Thyroid gland (tissue), 4 donors: ENCODE measurements around the gene FOXN3. TPM values are rescaled to one million over a fixed set of nuclear protein-coding genes. Genes with fewer than 3 reads are reported as not detected.

Source experiments
- DNase-seq, 2 donors: peaks; one replicate each; pipeline ENCODE4 v3.0.0-alpha.2; 2019
- H3K27ac ChIP-seq, 3 donors: fragments of 200-600 bp; sonication (generic); 1 replicate in 2 of 3; 2 replicates in 1 of 3; pipeline ENCODE4 v1.5.1; 2016 to 2019; ENCODE audit warnings: mild to moderate bottlenecking in 1 of 3, moderate library complexity in 1 of 3
- H3K27me3 ChIP-seq: fragments of 200-600 bp; sonication (generic); one replicate; pipeline ENCODE4 v1.5.1; 2019
- H3K36me3 ChIP-seq, 2 donors: fragments of 200-600 bp; sonication (generic); one replicate each; pipeline ENCODE4 v1.5.1; 2016 to 2019
- H3K4me1 ChIP-seq, 2 donors: fragments of 200-600 bp; sonication (generic); one replicate each; pipeline ENCODE4 v1.5.1; 2017 to 2019
- H3K4me3 ChIP-seq, 3 donors: fragments of 200-600 bp; sonication (generic); replicated peaks in 1 of 3; 1 replicate in 2 of 3; 2 replicates in 1 of 3; pipeline ENCODE4 v1.5.1; 2016; ENCODE audit warnings: mild to moderate bottlenecking in 1 of 3
- H3K9me3 ChIP-seq: fragments of 200-600 bp; sonication (generic); one replicate; pipeline ENCODE4 v1.5.1; 2017
- POLR2A ChIP-seq, 2 donors: fragments of 450-650 bp; IDR thresholded peaks; one replicate each; pipeline ENCODE4 v1.6.1; 2017; ENCODE audit warnings: antibody characterized with exemption in 2 of 2, mild to moderate bottlenecking in 2 of 2, moderate library complexity in 1 of 2
- WGBS, 2 donors: methylation state at CpG; one replicate each; pipeline ENCODE4 v1.1.5; 2017; 5-methylcytosine and 5-hydroxymethylcytosine counted together
- intact Hi-C: fragments of 100-400 bp; cut with DNase I; formaldehyde crosslinking; loops from one replicate; pipeline ENCODE4 v1.15.1; 2023
- total RNA-seq, 4 donors: library from RNA; depleted of rRNA; stranded (reverse); fragments of >200 nt; gene quantifications; one replicate each; pipeline ENCODE4 v1.2.3, GENCODE V29; 2016
- TF ChIP-seq, protein P1 (sequence below), 6 experiments: fragments of 200-600 bp in 3 of 6; fragments of 450-650 bp in 3 of 6; sonication (generic) in 3 of 6; IDR thresholded peaks; one replicate each; pipeline ENCODE4 v1.5.1; 2016 to 2019; ENCODE audit warnings: antibody characterized with exemption in 6 of 6, mild to moderate bottlenecking in 2 of 6, inconsistent platforms in 1 of 6, moderate library complexity in 1 of 6

Gene FOXN3
- total RNA-seq, 4 donors from 2014 or later: 38.7 to 70.1 (median 43.1) TPM

DNA sequence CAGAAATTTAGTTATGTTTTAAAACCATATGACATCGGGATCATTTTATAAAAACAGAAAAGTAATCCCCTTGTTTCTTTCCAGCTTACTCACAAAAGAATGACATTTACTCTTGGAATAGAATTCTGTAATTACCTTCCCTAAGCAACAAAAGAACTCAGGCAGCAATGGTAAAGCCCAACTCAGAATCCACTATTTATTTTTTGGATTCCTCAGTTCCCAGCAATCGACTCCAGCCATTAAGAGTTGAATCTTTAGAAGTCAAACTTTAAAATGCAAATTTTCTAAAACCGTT lies 65.9 kb downstream of the FOXN3 start:
- 30 to 37% methylated on average over 3 of the region's 3 CpGs for WGBS, 2 donors
- peak overlapping the region in 1 of 3 donors; percentile 41 for H3K27ac ChIP-seq
- no peak for TF ChIP-seq POLR2A (IDR thresholded peaks at IDR 0.05)
- TF ChIP-seq, protein P1, sequence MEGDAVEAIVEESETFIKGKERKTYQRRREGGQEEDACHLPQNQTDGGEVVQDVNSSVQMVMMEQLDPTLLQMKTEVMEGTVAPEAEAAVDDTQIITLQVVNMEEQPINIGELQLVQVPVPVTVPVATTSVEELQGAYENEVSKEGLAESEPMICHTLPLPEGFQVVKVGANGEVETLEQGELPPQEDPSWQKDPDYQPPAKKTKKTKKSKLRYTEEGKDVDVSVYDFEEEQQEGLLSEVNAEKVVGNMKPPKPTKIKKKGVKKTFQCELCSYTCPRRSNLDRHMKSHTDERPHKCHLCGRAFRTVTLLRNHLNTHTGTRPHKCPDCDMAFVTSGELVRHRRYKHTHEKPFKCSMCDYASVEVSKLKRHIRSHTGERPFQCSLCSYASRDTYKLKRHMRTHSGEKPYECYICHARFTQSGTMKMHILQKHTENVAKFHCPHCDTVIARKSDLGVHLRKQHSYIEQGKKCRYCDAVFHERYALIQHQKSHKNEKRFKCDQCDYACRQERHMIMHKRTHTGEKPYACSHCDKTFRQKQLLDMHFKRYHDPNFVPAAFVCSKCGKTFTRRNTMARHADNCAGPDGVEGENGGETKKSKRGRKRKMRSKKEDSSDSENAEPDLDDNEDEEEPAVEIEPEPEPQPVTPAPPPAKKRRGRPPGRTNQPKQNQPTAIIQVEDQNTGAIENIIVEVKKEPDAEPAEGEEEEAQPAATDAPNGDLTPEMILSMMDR (IDR thresholded peaks at IDR 0.05): no peak
- intact Hi-C loops: no loop called here
- H3K9me3 ChIP-seq: no peaks in the 10 kb centered on the region
- H3K36me3 ChIP-seq: no peaks in the 10 kb centered on the region
- peaks cover 7 to 11% of the 10 kb centered on the region in 2 donors for H3K4me1 ChIP-seq
- no peaks in the 10 kb centered on the region for H3K27me3 ChIP-seq
- no peak overlapping the region for H3K4me3 ChIP-seq
- no peak for DNase-seq

DNA sequence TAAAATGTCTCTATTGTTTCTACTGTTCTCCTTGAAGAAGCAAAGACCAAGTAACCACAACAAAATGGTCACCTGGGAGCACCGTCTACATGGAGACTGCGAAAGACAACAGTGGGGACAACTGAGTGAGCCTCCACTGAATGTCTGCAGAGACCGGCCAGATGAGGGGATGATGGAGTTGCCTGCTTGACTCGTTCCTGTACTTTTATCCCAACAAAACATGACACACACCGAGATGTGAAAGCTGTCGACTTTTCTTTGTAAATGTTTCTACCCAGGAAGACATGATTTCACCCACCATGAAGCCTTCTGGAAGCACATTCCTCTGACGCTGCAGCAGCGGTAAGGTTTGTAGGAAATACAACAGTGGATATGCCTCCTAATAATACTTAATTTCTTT lies 66.9 kb downstream of the FOXN3 start:
- 94 to 97% methylated on average over 8 of the region's 8 CpGs for WGBS, 2 donors
- no peak overlapping the region for H3K27ac ChIP-seq
- peaks cover 11 to 13% of the 10 kb centered on the region in 2 donors for H3K4me1 ChIP-seq
- no peaks in the 10 kb centered on the region for H3K36me3 ChIP-seq
- intact Hi-C loops: no loop called here
- H3K4me3 ChIP-seq: no peak overlapping the region
- TF ChIP-seq, protein P1 (IDR thresholded peaks at IDR 0.05): no peak
- no peak for TF ChIP-seq POLR2A (IDR thresholded peaks at IDR 0.05)
- no peaks in the 10 kb centered on the region for H3K9me3 ChIP-seq
- no peak for DNase-seq
- H3K27me3 ChIP-seq: no peaks in the 10 kb centered on the region

DNA sequence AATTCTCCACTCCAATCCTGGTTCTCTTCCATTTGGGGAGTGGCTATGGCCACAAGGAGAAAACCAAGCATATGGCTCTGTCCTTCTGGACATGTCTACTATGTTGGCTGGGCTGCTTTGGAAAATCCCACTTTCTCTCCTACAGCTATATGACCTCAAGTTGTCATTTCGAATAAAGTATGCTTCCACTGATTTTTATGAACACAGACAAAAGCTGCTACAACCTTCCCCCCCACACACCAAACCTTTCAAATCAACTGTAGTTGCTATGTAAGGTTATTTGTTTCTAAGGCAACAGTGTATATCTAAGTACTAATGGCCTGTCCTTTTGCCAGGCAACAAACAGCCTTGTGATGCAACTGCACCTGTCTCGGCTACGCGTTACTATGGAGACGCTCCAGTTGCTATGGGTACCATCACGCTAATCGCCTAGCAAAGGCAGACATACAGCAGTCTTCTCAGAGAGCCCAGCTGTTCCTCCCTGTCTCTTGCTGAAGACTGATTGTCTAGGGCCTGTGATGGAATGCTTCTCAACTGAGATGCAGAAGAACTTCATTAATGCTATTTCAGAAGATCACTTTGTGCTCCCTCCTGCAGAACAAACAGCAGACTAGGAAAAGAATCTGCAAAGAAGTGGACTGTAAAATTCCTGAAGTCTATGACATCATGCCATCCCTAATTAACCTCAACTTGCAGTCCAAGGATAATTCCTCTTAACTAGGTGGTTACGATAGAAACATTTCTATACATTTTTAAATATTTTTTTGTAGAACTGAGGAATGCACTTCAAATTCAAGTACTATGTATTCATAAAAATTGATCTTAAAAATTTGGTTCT lies 67.6 kb downstream of the FOXN3 start:
- 97 to 100% methylated on average over 7 to 8 of the region's 8 CpGs for WGBS, 2 donors
- H3K27me3 ChIP-seq: no peaks in the 10 kb centered on the region
- H3K27ac ChIP-seq: no peak overlapping the region
- peaks cover 11 to 16% of the 10 kb centered on the region in 2 donors for H3K4me1 ChIP-seq
- intact Hi-C loops: loop anchor here (10.0 kb wide), 1 partner anchor 65 kb away; the partner anchor contains the start of gene FOXN3
- H3K4me3 ChIP-seq: no peak overlapping the region
- H3K36me3 ChIP-seq: no peaks in the 10 kb centered on the region
- no peaks in the 10 kb centered on the region for H3K9me3 ChIP-seq
- TF ChIP-seq, protein P1 (IDR thresholded peaks at IDR 0.05): no peak
- TF ChIP-seq POLR2A (IDR thresholded peaks at IDR 0.05): no peak
- DNase-seq: no peak

DNA sequence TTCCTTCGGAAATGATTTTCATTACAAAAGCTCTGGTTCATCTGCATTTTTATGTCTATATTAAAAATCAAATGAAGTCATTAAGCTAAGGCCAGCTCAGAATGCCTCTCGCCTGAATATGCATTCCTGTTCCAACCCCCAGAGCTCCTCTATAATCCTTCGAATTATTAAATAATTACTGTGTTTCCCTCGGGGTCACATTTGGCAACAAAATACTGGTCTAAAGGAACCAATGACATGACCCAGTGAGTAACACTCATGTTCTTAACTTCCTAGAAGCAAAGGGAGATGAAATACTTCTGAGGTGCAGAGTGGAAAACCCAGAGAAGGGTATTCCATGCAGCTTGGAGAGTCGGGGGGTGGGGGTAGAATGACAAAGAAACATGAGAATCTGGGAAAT lies 68.3 kb downstream of the FOXN3 start:
- DNase-seq: no peak
- Histone ChIP-seq H3K27me3 (no peaks in the 10 kb centered on the region), H3K4me1 (peaks cover 11 to 21% of the 10 kb centered on the region in 2 donors), H3K27ac (no peak overlapping the region), H3K4me3 (no peak overlapping the region), H3K9me3 (no peaks in the 10 kb centered on the region), H3K36me3 (no peaks in the 10 kb centered on the region)
- intact Hi-C loops: loop anchor here (10.0 kb wide), 1 partner anchor 66 kb away; the partner anchor contains the start of gene FOXN3
- TF ChIP-seq, protein P1 (IDR thresholded peaks at IDR 0.05): no peak
- TF ChIP-seq POLR2A (IDR thresholded peaks at IDR 0.05): no peak
- WGBS, 2 donors: 84% methylated on average over 5 of the region's 5 CpGs

DNA sequence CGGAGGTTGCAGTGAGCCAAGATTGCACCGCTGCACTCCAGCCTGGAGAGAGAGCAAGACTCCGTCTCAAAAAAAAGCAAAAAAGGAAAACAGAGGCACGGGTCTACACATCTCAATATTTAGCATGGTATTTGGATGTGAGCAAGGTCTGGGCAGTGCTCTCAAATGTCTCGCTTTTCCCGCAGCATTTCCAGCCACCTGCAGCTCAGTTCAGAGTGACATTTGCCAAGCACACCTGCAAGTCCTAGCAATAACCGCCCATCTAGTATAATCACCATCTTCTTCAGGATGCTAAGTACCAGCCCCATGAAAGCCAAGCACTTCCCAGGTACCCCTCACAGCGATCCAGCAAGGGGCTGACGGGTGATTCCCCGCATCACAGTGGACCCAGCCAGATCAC lies 69.1 kb downstream of the FOXN3 start:
- intact Hi-C loops: loop anchor here (10.0 kb wide), 1 partner anchor 67 kb away; the partner anchor contains the start of gene FOXN3
- Histone ChIP-seq H3K9me3 (no peaks in the 10 kb centered on the region), H3K4me3 (no peak overlapping the region), H3K27ac (no peak overlapping the region), H3K27me3 (no peaks in the 10 kb centered on the region), H3K4me1 (peaks cover 18 to 28% of the 10 kb centered on the region in 2 donors), H3K36me3 (no peaks in the 10 kb centered on the region)
- WGBS, 2 donors: 98 to 99% methylated on average over 10 of the region's 10 CpGs
- DNase-seq: no peak
- TF ChIP-seq POLR2A (IDR thresholded peaks at IDR 0.05): no peak
- TF ChIP-seq, protein P1 (IDR thresholded peaks at IDR 0.05): no peak
